GM18858 (cell line): ENCODE measurements around the gene RBM7.

Experiments used
- ATAC-seq: cut with Tn5 transposase; IDR thresholded peaks from one replicate; pipeline ENCODE4 v1.9.1; 2021; ENCODE audit not compliant: unreplicated experiment

Gene RBM7

GRCh38 chr11:114395736-114396135 lies 4.7 kb upstream of the RBM7 start:
- no peak for ATAC-seq

GRCh38 chr11:114396916-114397315 lies 3.5 kb upstream of the RBM7 start:
- no peak for ATAC-seq

GRCh38 chr11:114397349-114397982 lies 3.0 kb upstream of the RBM7 start:
- no peak for ATAC-seq

- ATAC-seq = no peak
Measured at GRCh38 chr11:114398303-114398920, 2.1 kb upstream of the RBM7 start.

- peak; percentile 6 for ATAC-seq
Measured at GRCh38 chr11:114399490-114400215, 813 bp upstream of the RBM7 start.

GRCh38 chr11:114400915-114401223 lies 403 bp downstream of the RBM7 start:
- ATAC-seq = no peak

- no peak for ATAC-seq
Measured at GRCh38 chr11:114401311-114401710, 845 bp downstream of the RBM7 start.

- no peak for ATAC-seq
Measured at GRCh38 chr11:114412946-114413345, 12.5 kb downstream of the RBM7 start.

GRCh38 chr11:114413958-114414357 lies 13.5 kb downstream of the RBM7 start:
- no peak for ATAC-seq

- ATAC-seq = no peak
Measured at GRCh38 chr11:114416441-114416961, 16.0 kb downstream of the RBM7 start.

GRCh38 chr11:114426280-114426679 lies 25.8 kb downstream of the RBM7 start:
- ATAC-seq = no peak

GRCh38 chr11:114430290-114430689 lies 29.8 kb downstream of the RBM7 start:
- no peak for ATAC-seq

- no peak for ATAC-seq
Measured at GRCh38 chr11:114432893-114433292, 32.4 kb downstream of the RBM7 start.

- ATAC-seq = no peak
Measured at GRCh38 chr11:114433376-114433775, 32.9 kb downstream of the RBM7 start.

GRCh38 chr11:114438303-114438702 lies 37.8 kb downstream of the RBM7 start:
- no peak for ATAC-seq

GRCh38 chr11:114439229-114440120 lies 39.0 kb downstream of the RBM7 start, which contains the start of gene REXO2:
Gene REXO2 (plus strand): TSS chr11:114439467. CDS start chr11:114439529, 62 bp downstream.
- ATAC-seq = peak; percentile 99

- no peak for ATAC-seq
Measured at GRCh38 chr11:114440121-114440860, 39.8 kb downstream of the RBM7 start.

- no peak for ATAC-seq
Measured at GRCh38 chr11:114440971-114441763, 40.7 kb downstream of the RBM7 start.

- no peak for ATAC-seq
Measured at GRCh38 chr11:114441921-114442320, 41.5 kb downstream of the RBM7 start.

- no peak for ATAC-seq
Measured at GRCh38 chr11:114442536-114442935, 42.1 kb downstream of the RBM7 start.
